Measurements from ENCODE around the gene ZNF792. TPM values are rescaled to one million over a fixed set of nuclear protein-coding genes. Genes with fewer than 3 reads are reported as not detected.
A peak's percentile ranks its signal among the peaks of the same experiment; 100 is the strongest.
"Not testable (repeated sequence)": the region's sequence is repeated elsewhere in the genome, so short reads cannot be mapped to it uniquely, and the experiment has no call there.

Gene ZNF792
- total and polyA plus RNA-seq, 4 donors: 2.9 to 10.4 (median 7.0) TPM

DNA sequence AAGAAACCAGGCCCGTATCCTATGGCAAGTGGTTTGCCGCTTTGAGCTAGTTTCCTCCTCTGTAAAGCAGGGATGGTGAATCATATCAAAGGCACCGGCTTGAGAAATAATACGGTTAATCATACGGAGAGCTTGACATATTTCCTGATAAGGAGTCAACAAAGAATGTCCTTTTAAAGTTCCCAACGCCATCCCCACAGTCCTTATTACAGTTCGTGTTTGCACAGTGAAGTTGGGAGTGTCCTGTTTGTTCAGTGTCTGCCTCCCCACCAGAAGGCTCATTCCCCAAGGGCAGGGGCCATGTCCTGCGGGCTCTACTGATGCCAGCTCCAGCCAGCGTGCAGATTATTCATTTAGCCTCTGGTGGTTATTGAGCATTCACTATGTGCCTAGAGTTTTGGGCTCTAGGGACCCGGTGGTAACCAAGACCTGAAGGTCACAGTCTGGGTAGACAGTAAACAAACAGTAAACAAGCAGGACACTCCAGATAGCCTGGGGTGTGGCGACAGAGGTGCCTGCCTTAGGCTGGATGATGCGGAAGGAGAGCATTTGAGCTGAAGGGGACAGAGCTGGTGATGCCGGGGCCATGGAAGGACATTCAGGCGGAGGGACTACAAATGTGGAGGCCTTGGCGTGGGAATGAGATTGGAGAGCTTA lies 42.4 kb upstream of the ZNF792 start:
- H3K4me1 ChIP-seq (ENCODE audit: control insufficient read depth, insufficient read depth, low read length): peaks cover 19% of the 10 kb centered on the region
- 98% methylated on average over 10 of the region's 15 CpGs for WGBS (ENCODE audit: insufficient coverage)
- H3K4me3 ChIP-seq (ENCODE audit: low read depth, low read length): no peak overlapping the region
- H3K36me3 ChIP-seq (ENCODE audit: control insufficient read depth, insufficient read depth, low read length): peaks cover 75% of the 10 kb centered on the region
- H3K9me3 ChIP-seq (ENCODE audit: control insufficient read depth, insufficient read depth, low read length): no peaks in the 10 kb centered on the region
- DNase-seq (ENCODE audit: low read depth in 4 of 6, low spot score in 6 of 6): no peak
- no peaks in the 10 kb centered on the region for H3K27me3 ChIP-seq (ENCODE audit: control insufficient read depth, insufficient read depth, low read length)
- H3K27ac ChIP-seq (ENCODE audit: low read depth, low read length): no peak overlapping the region

DNA sequence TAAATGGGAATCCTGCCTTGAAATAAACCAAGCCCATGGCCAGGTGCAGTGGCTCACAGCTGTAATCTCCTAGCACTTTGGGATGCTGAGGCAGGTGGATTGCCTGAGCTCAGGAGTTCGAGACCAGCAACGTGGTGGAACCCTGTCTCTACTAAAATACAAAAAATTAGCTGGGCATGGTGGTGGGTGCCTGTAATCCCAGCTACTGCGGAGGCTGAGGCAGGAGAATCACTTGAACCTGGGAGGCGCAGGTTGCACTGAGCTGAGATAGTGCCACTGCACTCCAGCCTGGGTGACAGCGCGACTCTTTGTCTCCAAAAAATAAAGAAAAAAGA lies 41.9 kb upstream of the ZNF792 start:
- 100% methylated on average over 6 of the region's 6 CpGs for WGBS (ENCODE audit: insufficient coverage)
- H3K4me3 ChIP-seq (ENCODE audit: low read depth, low read length); H3K27me3 ChIP-seq (ENCODE audit: control insufficient read depth, insufficient read depth, low read length); H3K9me3 ChIP-seq (ENCODE audit: control insufficient read depth, insufficient read depth, low read length); H3K27ac ChIP-seq (ENCODE audit: low read depth, low read length); DNase-seq (ENCODE audit: low read depth in 4 of 6, low spot score in 6 of 6): not testable (repeated sequence)
- H3K4me1 ChIP-seq (ENCODE audit: control insufficient read depth, insufficient read depth, low read length): peaks cover 20% of the 10 kb centered on the region
- H3K36me3 ChIP-seq (ENCODE audit: control insufficient read depth, insufficient read depth, low read length): peaks cover 71% of the 10 kb centered on the region

DNA sequence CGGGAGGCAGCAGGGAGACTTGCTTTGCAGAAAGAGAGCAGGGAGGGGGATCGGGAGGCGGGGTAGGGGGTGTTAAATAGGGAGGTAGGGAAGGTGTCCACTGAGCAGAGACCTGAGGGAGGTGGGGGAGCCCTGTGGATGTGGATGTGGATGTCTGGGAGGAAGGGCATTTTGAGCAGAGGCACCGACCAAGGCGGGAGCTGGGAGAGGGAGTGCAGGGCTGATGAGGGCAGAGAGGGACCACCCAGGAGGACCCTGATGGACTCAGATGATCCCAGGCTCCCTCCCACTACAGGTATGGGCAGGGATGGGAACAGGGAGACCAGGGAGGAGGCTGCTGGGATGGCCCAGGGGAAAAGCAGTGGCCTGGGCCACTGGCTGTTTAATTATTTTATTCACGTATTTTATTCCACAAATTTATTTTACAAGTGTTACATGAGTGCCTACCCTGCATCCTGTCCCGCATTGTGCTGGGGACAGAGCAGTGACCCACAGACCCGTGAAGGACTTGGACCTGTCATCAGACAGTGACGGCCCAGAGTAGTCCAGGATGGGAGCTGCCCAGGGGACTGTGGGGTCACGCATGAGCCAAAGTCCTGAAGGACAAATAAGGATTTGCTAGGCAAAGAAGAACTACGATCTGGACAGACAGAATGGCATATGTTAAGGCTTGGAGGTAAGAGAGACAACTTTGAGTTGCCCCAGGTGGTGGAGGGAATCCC lies 41.4 kb upstream of the ZNF792 start:
- 92% methylated on average over 9 of the region's 11 CpGs for WGBS (ENCODE audit: insufficient coverage)
- no peak for DNase-seq (ENCODE audit: low read depth in 4 of 6, low spot score in 6 of 6)
- H3K36me3 ChIP-seq (ENCODE audit: control insufficient read depth, insufficient read depth, low read length): peaks cover 65% of the 10 kb centered on the region

DNA sequence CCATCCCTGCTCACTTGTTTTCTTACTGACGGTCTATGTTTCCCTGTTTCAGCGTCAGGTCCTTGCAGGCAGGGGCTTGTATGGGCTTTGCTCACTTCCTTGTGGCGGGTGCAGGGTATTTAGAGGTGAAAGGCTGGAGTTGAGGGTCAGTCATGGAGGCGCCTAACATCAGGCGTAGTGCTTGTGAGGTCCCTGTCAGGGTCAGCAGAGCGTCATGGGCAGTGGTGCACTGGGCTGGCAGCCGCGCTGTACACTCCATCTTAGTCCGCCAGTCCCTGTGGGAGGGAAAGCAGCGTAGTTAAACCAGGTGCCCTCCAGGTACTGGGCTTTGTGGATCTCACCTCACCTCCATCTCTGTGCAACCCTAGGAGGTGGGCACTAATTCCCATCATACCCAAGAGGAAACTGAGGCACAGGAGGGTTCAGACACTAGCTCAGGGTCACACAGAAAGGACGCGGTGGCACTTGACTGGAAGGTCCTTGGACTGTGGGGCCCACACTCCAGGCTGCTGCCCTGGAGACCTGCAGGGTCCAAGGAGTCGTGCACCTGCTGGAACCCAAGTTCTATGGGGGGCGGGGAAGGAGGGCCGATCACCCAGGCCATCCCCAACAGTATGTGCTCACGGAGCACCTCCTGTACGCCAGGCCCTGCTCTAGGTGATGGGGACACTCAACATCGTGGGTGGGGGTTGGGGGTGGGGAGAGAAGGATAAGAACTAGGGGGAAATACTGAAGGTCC lies 40.7 kb upstream of the ZNF792 start:
- Histone ChIP-seq H3K27me3 (ENCODE audit: control insufficient read depth, insufficient read depth, low read length) (no peaks in the 10 kb centered on the region), H3K9me3 (ENCODE audit: control insufficient read depth, insufficient read depth, low read length) (no peaks in the 10 kb centered on the region), H3K36me3 (ENCODE audit: control insufficient read depth, insufficient read depth, low read length) (peaks cover 58% of the 10 kb centered on the region), H3K4me3 (ENCODE audit: low read depth, low read length) (no peak overlapping the region), H3K27ac (ENCODE audit: low read depth, low read length) (no peak overlapping the region), H3K4me1 (ENCODE audit: control insufficient read depth, insufficient read depth, low read length) (peaks cover 23% of the 10 kb centered on the region)
- WGBS (ENCODE audit: insufficient coverage): 92% methylated on average over 10 of the region's 18 CpGs
- DNase-seq (ENCODE audit: low read depth in 4 of 6, low spot score in 6 of 6): no peak

More for the DNA sequence above, 41.4 kb upstream of the ZNF792 start:
- no peaks in the 10 kb centered on the region for H3K9me3 ChIP-seq (ENCODE audit: control insufficient read depth, insufficient read depth, low read length)
- no peak overlapping the region for H3K27ac ChIP-seq (ENCODE audit: low read depth, low read length)
- H3K4me3 ChIP-seq (ENCODE audit: low read depth, low read length): no peak overlapping the region
- H3K4me1 ChIP-seq (ENCODE audit: control insufficient read depth, insufficient read depth, low read length): peaks cover 20% of the 10 kb centered on the region
- H3K27me3 ChIP-seq (ENCODE audit: control insufficient read depth, insufficient read depth, low read length): no peaks in the 10 kb centered on the region

DNA sequence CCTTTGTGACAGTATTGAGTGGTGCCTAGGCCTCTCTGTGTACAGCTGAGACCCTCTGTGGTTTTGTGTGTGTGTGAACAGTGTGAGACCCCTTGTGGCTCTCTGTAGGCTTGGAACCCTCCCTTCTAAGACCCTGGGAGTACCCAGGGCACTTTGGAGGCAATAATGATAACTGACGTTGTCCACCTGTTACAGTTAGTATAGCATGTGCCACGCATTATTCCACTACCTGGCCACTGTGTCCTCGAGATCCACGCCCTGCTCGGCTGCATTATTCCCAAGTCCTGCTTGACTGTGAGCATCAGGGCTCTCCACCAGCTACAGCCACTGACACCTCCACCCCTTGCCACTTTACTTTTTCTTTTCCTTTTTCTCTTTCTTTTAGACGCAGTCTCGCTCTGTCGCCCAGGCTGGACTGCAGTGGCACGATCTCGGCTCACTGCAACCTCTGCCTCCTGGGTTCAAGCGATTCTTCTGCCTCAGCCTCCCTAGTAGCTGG lies 38.1 kb upstream of the ZNF792 start:
- H3K36me3 ChIP-seq (ENCODE audit: control insufficient read depth, insufficient read depth, low read length): peaks cover 43% of the 10 kb centered on the region
- WGBS (ENCODE audit: insufficient coverage): 90% methylated on average over 7 of the region's 11 CpGs
- no peaks in the 10 kb centered on the region for H3K27me3 ChIP-seq (ENCODE audit: control insufficient read depth, insufficient read depth, low read length)
- H3K4me3 ChIP-seq (ENCODE audit: low read depth, low read length): no peak overlapping the region
- DNase-seq (ENCODE audit: low read depth in 4 of 6, low spot score in 6 of 6): no peak
- peaks cover 32% of the 10 kb centered on the region for H3K4me1 ChIP-seq (ENCODE audit: control insufficient read depth, insufficient read depth, low read length)
- no peaks in the 10 kb centered on the region for H3K9me3 ChIP-seq (ENCODE audit: control insufficient read depth, insufficient read depth, low read length)
- no peak overlapping the region for H3K27ac ChIP-seq (ENCODE audit: low read depth, low read length)

DNA sequence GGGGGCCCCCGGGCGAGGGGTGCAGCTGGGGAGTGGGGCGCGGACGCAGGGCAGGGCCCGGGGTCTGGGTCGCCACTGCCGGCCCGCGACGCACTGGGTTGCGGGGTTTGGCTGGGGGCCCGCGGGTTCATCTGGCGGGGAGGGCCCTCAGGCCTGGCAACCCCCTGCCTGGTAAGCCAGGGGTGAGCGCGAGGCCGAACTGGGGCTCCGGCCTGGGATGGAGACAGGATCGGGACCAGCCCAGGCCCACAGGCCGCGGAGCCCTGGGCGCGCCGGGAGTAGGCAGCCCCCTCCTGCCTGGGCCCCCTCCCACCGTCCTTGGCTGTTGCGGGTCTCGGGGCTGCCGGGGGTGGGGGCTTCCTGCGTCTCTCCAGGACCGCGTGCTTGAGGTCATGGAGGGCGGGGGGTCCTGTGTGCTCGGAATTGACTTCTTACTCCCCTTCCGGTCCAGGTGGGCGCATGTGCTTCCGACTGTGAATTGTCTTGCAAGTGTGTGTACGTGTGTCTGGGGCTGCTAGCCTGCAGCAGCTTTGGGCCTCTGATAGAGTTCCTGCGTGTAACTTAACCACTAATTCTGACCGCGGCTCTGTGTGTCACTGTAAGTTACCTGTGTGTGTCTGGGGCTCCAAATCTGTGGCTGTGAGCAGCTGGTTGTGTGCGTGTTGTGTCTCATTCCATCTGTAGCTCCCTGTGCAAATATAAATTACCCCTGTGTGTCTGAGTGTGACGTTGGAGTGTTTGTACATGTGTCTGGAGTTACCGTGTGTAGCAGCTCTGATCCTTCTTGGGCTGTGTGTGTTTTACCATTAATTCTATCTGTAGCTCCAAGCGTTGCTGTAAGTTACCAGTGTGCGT lies 36.8 kb upstream of the ZNF792 start:
- DNase-seq (ENCODE audit: low read depth in 4 of 6, low spot score in 6 of 6): peak in 4 of 6 donors; percentile 13 to 76 (median 46)
- H3K4me3 ChIP-seq (ENCODE audit: low read depth, low read length): peak overlapping the region; percentile 41
- peaks cover 32% of the 10 kb centered on the region for H3K36me3 ChIP-seq (ENCODE audit: control insufficient read depth, insufficient read depth, low read length)
- no peaks in the 10 kb centered on the region for H3K9me3 ChIP-seq (ENCODE audit: control insufficient read depth, insufficient read depth, low read length)
- no peaks in the 10 kb centered on the region for H3K27me3 ChIP-seq (ENCODE audit: control insufficient read depth, insufficient read depth, low read length)
- H3K4me1 ChIP-seq (ENCODE audit: control insufficient read depth, insufficient read depth, low read length): peaks cover 32% of the 10 kb centered on the region
- under 1% methylated on average over 40 of the region's 46 CpGs for WGBS (ENCODE audit: insufficient coverage)
- H3K27ac ChIP-seq (ENCODE audit: low read depth, low read length): peak overlapping the region; percentile 58

DNA sequence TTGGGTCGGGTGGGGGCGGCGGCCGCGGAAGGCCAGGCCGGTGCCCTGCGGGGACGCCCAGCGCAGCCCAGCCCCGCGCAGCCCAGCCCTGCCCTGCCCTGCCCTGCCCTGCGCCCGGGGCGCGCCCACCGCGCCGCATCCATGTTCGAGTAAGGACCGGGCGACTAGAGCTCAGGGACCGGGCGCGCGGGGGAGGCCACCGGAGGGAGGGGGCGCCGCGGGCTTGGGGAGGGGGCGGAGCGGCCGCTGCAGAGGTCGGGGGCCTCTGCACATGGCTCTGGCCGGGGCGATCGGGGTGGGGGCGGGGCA lies 36.3 kb upstream of the ZNF792 start:
- 0% methylated on average over 27 of the region's 37 CpGs for WGBS (ENCODE audit: insufficient coverage)
- H3K27ac ChIP-seq (ENCODE audit: low read depth, low read length): no peak overlapping the region
- no peak for DNase-seq (ENCODE audit: low read depth in 4 of 6, low spot score in 6 of 6)
- peaks cover 33% of the 10 kb centered on the region for H3K4me1 ChIP-seq (ENCODE audit: control insufficient read depth, insufficient read depth, low read length)
- no peaks in the 10 kb centered on the region for H3K9me3 ChIP-seq (ENCODE audit: control insufficient read depth, insufficient read depth, low read length)
- H3K4me3 ChIP-seq (ENCODE audit: low read depth, low read length): no peak overlapping the region
- no peaks in the 10 kb centered on the region for H3K27me3 ChIP-seq (ENCODE audit: control insufficient read depth, insufficient read depth, low read length)
- peaks cover 27% of the 10 kb centered on the region for H3K36me3 ChIP-seq (ENCODE audit: control insufficient read depth, insufficient read depth, low read length)

DNA sequence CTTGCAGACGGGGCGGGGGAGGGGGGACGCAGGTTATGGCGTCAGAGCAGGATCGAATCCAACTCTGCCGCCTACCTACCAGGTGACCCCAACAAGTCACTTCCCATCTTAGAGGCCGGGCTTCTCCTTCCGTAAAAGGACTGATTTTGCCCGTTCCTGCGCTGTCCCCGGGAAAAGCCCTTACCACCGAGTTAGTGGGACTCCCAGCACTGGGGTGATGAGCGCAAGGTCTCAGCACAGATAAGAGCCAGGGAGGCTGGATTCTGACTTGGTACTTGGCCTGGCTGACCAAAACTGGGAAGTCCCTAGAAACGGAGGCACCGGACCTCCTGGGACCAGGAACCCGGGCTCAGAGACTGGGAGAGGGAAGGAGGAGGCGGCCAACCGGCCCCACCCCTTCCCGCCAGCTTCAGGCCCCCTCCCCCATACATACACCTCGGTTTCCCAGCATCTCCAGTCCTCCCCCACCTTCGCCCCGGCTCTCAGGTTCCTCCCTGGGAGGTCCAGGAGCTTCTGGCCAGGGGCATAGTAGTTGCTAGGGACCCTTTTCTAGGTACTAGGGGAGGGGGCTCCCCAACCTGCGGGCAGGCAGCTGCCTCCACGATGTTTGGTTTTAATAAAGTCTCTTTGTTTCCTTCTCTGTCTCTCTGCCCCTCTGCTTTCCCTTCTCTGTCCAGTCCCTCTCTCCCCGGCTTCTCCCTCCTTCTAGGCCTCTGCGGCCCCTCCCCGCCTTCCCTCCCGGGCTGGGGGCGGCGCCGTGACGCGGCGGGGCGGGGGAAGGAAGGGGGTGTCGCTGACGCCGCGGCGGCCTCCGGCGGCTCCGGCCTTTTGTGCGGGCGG lies 35.7 kb upstream of the ZNF792 start, which contains the start of gene GRAMD1A:
GRAMD1A (plus strand) TSS at position 826 of the 840 bp plus-strand sequence. CDS start 156 bp downstream, outside the sequence.
- Histone ChIP-seq H3K4me3 (ENCODE audit: low read depth, low read length) (peak within 1 kb of the TSS; percentile 78), H3K9me3 (ENCODE audit: control insufficient read depth, insufficient read depth, low read length) (no peaks in the 10 kb centered on the region), H3K36me3 (ENCODE audit: control insufficient read depth, insufficient read depth, low read length) (peaks cover 23% of the 10 kb centered on the region), H3K4me1 (ENCODE audit: control insufficient read depth, insufficient read depth, low read length) (peaks cover 39% of the 10 kb centered on the region), H3K27ac (ENCODE audit: low read depth, low read length) (peak within 1 kb of the TSS; percentile 99), H3K27me3 (ENCODE audit: control insufficient read depth, insufficient read depth, low read length) (no peaks in the 10 kb centered on the region)
- peak; percentile 70 to 95 (median 81) for DNase-seq (ENCODE audit: low read depth in 4 of 6, low spot score in 6 of 6)
- WGBS (ENCODE audit: insufficient coverage): 4% methylated on average over 19 of the region's 45 CpGs
